ENCODE data around the gene WNT7A.

The WNT7A gene

DNA sequence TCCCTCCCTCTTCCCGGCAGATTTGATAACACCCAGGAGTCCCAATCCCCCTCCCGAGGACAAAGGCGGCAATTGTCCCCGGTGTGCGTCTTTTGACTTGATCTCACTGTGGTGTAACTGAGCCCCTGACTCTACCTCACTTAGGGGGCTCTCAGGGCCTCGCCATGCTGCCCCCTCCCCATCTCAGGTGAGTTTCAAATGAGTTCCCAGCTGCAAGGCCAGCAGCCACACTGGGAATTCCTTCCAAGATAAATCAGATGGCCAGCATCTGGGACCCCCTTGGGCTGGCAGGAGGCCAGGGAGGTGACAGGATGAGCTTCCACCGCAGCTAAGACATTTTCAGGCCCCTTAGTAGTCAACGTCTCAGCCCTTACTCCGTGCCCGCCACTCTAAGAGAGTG, 35.0 kb downstream of the WNT7A start:
- no peaks in the 10 kb centered on the region; the same call in none of the 2 replicates for H3K27me3 ChIP-seq (replicated peaks; ENCODE audit: control insufficient read depth, insufficient read depth, low read length)

DNA sequence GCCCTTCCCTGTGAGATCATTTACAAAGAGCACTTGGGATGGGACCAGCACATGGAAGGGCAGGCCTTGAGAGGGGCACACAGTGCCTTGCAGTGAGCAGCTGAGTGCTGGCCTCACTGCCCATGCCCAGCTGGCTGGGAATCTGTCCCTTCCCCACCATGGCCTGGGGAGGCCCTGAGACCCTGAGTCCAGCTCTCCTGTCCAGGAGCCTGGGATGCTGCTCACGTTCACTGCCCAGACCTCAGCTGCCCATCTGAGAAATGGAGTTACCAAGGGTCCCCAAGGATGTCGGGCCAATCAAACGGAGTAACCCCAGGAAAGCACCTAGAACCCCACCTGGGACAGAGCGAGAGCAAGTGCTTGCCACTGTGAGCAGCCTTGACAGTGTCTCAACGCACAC, 35.6 kb downstream of the WNT7A start:
- no peak for DNase-seq (ENCODE audit: extremely low read depth, insufficient read length)
- Histone ChIP-seq H3K27me3 (replicated peaks; ENCODE audit: control insufficient read depth, insufficient read depth, low read length) (no peaks in the 10 kb centered on the region; the same call in none of the 2 replicates), H3K4me3 (replicated peaks; ENCODE audit: low read depth, low read length) (no peak overlapping the region), H3K36me3 (ENCODE audit: control insufficient read depth, insufficient read depth, low read length) (no peaks in the 10 kb centered on the region)
- TF ChIP-seq, protein P1, sequence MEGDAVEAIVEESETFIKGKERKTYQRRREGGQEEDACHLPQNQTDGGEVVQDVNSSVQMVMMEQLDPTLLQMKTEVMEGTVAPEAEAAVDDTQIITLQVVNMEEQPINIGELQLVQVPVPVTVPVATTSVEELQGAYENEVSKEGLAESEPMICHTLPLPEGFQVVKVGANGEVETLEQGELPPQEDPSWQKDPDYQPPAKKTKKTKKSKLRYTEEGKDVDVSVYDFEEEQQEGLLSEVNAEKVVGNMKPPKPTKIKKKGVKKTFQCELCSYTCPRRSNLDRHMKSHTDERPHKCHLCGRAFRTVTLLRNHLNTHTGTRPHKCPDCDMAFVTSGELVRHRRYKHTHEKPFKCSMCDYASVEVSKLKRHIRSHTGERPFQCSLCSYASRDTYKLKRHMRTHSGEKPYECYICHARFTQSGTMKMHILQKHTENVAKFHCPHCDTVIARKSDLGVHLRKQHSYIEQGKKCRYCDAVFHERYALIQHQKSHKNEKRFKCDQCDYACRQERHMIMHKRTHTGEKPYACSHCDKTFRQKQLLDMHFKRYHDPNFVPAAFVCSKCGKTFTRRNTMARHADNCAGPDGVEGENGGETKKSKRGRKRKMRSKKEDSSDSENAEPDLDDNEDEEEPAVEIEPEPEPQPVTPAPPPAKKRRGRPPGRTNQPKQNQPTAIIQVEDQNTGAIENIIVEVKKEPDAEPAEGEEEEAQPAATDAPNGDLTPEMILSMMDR (IDR thresholded peaks at IDR 0.05; ENCODE audit: insufficient read depth, low read length, poor library complexity, severe bottlenecking), result no peak

More for the DNA sequence above, 35.0 kb downstream of the WNT7A start:
- TF ChIP-seq, protein P1 (IDR thresholded peaks at IDR 0.05; ENCODE audit: insufficient read depth, low read length, poor library complexity, severe bottlenecking), result no peak
- DNase-seq (ENCODE audit: extremely low read depth, insufficient read length), result no peak
- Histone ChIP-seq H3K4me3 (replicated peaks; ENCODE audit: low read depth, low read length) (no peak overlapping the region), H3K36me3 (ENCODE audit: control insufficient read depth, insufficient read depth, low read length) (no peaks in the 10 kb centered on the region)

DNA sequence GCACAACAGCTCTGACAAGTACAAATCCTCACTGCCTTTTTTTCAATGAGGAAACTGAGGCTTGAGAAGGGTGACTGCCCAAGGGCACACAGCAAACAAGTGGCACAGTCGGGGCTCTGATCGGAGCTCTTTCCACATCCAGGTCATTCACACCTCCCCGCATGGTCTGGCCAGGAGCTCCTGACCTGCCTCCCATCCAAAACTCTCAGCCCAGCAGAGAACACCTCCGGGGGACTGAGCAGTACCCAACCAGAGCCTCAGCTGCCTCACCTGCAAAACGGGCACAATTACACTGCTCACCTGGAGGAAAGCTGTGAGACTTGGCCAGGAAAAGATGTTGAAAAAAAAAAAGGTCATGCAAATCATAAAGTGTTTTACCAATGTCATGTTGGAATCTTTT, 36.5 kb downstream of the WNT7A start:
- no peaks in the 10 kb centered on the region for H3K36me3 ChIP-seq (ENCODE audit: control insufficient read depth, insufficient read depth, low read length)
- TF ChIP-seq, protein P1 (IDR thresholded peaks at IDR 0.05; ENCODE audit: insufficient read depth, low read length, poor library complexity, severe bottlenecking), result no peak
- no peaks in the 10 kb centered on the region; the same call in none of the 2 replicates for H3K27me3 ChIP-seq (replicated peaks; ENCODE audit: control insufficient read depth, insufficient read depth, low read length)
- no peak for DNase-seq (ENCODE audit: extremely low read depth, insufficient read length)
- H3K4me3 ChIP-seq (replicated peaks; ENCODE audit: low read depth, low read length), result no peak overlapping the region

DNA sequence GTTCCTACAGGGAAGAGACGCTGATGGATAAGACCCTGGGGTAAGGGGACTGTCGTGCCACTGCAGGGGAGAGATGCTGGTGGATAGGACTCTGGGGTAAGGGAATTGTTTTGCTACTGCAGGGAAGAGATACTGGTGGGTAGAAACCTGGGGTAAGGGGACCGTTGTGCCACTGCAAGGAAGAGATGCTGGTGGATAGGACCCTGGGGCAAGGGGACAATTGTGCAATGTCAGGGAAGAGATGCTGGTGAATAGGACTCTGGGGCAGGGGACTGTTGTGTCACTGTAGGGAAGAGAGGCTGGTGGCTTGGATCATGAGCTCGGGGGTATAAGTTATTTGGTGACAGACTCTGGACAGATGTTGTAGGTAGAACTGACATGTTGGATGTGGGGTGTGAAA, 37.6 kb downstream of the WNT7A start:
- Histone ChIP-seq H3K36me3 (ENCODE audit: control insufficient read depth, insufficient read depth, low read length) (no peaks in the 10 kb centered on the region), H3K27me3 (replicated peaks; ENCODE audit: control insufficient read depth, insufficient read depth, low read length) (no peaks in the 10 kb centered on the region; the same call in none of the 2 replicates), H3K4me3 (replicated peaks; ENCODE audit: low read depth, low read length) (no peak overlapping the region)
- DNase-seq (ENCODE audit: extremely low read depth, insufficient read length), result no peak
- TF ChIP-seq, protein P1 (IDR thresholded peaks at IDR 0.05; ENCODE audit: insufficient read depth, low read length, poor library complexity, severe bottlenecking), result no peak

DNA sequence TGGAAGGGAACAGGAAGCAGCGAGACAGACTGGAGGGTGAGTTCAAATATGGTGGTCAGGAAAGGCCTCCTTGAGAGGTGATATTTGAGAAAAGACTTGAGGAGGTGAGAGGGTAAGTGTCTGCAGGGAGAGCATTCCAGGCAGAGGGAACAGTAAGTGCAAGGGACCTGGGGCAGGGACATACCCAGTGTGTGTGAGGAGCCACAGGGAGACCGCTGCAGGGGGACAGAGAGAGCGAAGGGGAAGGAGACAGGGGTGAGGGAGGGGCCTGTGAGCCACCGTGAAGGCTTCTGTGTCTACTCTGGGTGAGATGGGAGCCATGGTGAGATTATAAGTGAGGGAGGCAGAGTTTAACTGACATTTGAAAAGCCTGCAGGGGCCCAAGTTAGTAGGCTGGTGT, 38.0 kb downstream of the WNT7A start:
- DNase-seq (ENCODE audit: extremely low read depth, insufficient read length), result no peak
- no peaks in the 10 kb centered on the region; the same call in none of the 2 replicates for H3K27me3 ChIP-seq (replicated peaks; ENCODE audit: control insufficient read depth, insufficient read depth, low read length)

More for the DNA sequence above, 38.0 kb downstream of the WNT7A start:
- Histone ChIP-seq H3K4me3 (replicated peaks; ENCODE audit: low read depth, low read length) (no peak overlapping the region), H3K36me3 (ENCODE audit: control insufficient read depth, insufficient read depth, low read length) (no peaks in the 10 kb centered on the region)
- TF ChIP-seq, protein P1 (IDR thresholded peaks at IDR 0.05; ENCODE audit: insufficient read depth, low read length, poor library complexity, severe bottlenecking), result no peak

All from GM06990 (cell line).